ENCODE measurements around the gene URB1.
"Not testable (repeated sequence)": the region's sequence is repeated elsewhere in the genome, so short reads cannot be mapped to it uniquely, and the experiment has no call there.

Gene URB1

GRCh38 chr21:32411350-32412161 is 18.7 kb upstream of the URB1 start:
- DNase-seq: peak; percentile 59

DNA sequence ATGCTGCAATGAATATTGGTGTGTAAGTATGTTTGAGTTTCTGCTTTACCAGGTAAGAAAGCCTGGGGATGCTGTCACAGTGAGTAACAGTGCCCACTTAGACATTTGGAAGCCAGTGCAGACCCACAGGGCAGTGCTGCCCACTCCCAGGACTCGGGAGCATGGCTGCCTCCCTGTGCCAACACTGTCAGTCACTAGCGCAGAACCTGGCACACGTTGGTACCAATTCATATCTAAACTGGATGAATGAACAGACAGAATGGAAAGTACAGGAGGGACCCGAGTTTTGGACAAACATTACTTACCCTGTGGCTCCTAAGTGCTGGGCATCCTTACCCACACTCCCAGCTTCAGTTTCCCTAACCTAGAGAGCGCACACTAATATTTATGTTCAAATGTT is 18.1 kb upstream of the URB1 start:
- DNase-seq: no peak

DNA sequence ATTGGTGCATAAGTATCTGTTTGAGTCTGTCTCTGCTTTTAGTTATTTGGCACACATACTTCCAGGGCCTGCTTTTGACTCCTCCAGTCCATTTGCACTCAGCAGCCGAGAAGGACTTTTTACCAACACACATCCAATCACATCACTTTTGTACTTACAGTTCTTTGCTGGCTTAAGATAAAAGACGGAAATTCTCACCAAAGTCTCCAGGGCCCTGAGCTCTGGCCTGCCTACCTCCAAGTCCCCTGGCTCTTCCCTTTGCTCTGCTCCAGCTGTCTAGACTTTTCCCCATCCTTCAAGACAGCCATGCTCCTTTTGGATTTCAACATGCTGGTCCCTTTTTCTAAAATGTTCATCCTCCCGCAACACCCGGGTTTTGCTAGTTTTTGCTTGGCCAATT is 17.5 kb upstream of the URB1 start:
- DNase-seq: no peak

- no peak for DNase-seq
Observed at GRCh38 chr21:32406405-32406804, 13.6 kb upstream of the URB1 start.

- peak; percentile 55 for DNase-seq
Observed at GRCh38 chr21:32403201-32403777, 10.5 kb upstream of the URB1 start.

GRCh38 chr21:32393677-32394001 is 827 bp upstream of the URB1 start:
- DNase-seq: no peak

DNA sequence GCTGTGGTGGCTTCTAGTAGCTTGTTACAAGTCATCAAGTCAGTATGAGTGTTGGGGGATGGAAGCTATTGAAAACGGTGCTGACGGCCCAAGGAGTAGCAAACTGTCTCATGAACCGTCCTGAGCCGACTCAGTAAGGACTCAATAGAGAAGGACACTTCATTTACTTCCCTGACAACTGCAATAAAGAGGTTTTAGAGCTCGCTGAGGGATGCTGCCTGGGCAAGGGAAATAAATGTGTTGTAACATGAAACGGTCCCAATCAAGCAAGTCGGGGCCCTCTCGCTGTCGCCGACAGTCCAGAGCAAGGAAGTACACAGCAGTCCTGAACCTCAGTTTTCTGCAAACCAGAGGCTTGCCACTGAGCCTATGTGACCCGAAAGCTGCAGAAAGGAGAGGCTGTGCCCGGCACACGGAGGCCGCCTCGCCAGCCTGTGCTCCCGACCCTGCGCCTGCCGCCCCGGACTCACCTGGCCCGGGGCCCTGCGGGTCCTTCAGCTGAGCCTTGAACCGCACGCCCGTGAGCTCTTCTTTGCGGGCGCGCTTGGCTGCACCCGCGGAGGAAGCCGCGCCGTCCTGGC is 423 bp downstream of the URB1 start:
- no peak for DNase-seq

- DNase-seq: no peak
Observed at GRCh38 chr21:32391755-32392154, 1.1 kb downstream of the URB1 start.

DNA sequence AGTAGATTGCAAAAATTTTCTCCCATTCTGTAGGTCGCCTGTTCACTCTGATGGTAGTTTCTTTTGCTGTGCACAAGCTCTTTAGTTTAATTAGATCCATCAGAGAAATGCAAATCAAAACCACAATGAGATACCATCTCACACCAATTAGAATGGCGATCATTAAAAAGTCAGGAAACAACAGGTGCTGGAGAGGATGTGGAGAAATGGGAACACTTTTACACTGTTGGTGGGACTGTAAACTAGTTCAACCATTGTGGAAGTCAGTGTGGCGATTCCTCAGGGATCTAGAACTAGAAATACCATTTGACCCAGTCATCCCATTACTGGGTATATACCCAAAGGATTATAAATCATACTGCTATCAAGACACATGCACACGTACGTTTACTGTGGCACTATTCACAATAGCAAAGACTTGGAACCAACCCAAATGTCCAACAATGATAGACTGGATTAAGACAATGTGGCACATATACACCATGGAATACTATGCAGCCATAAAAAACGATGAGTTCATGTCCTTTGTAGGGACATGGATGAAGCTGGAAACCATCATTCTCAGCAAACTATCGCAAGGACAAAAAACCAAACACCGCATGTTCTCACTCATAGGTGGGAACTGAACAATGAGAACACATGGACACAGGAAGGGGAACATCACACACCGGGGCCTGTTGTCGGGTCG is 2.1 kb downstream of the URB1 start:
- DNase-seq: not testable (repeated sequence)

DNA sequence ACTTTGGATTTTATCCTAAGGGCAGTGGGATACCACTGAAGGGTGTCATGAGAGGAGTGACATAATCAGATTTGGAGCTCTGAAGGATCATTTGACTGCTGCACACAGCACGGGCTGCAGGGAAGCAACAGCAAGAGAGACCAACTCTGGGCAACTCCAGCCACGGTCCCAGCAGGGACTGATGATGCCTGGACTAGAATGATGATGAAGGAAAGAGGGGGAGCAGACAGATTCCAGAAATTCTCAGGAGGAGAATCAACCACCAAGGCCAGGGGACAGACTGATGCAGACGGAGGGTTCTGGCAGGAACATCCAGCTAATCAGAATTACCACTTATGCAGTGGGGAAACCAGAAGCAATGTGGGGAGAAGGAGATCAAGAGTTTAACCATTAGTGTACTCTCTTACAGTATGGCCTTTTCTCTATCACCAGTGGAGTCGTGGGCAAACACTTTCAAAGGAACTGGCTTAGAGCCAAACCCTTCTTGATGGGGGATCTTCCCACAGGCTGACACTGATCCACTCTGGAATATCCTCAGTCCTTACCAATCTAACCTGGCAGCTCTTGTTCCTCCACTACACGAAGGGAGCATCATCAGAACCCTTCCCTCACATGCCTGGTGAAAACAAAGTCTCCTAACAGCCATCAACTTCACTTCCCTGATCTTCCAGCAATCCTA is 3.3 kb downstream of the URB1 start:
- DNase-seq: peak; percentile 7

- DNase-seq: no peak
Observed at GRCh38 chr21:32388306-32388705, 4.5 kb downstream of the URB1 start.

GRCh38 chr21:32387151-32387550 is 5.7 kb downstream of the URB1 start:
- DNase-seq: no peak

- no peak for DNase-seq
Observed at GRCh38 chr21:32386195-32386870, 6.5 kb downstream of the URB1 start.

DNA sequence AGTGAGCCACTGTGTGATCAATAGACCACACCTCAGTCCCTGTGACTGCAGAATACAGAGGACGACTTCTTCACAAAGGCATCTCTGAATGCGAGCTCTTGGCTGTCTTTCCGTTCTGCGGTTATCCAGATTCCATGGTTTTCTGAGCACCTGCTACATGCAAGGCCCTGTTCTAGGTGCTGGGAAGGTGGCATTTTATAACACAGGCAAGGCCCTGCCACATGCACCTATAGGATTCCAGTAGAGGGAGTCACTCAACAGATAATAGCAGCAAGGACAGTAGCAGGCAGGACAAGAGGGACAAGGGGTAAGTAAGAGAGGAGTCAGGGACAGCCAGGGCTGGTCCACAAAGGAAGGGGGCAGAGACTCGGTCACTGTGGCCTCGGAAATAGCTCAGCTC is 9.0 kb downstream of the URB1 start:
- DNase-seq: no peak

DNA sequence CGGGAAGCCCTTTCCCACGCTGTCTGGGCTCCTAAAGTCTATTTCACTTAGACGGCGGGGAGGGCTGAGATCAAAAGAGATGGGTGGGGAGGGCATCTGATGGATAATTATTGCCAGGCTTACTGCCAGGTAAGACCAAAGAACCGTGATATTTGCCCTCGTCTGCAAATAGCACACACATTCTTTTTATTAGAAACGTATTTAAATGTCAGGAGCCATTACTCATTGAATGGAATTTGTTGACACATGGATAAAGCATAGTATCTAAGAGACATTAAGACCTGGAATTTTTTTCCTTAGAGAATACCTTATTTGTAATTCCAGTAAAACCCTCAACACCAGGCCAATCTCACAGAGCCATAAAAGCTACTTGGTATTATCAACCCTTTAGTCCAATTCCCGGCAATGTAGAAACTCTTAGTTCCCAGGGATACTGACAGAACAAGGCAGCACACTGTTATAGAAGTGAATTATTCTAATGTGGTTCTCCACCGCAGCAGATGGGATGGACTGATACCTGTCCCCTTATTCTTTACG is 10.6 kb downstream of the URB1 start:
- DNase-seq: peak; percentile 55

DNA sequence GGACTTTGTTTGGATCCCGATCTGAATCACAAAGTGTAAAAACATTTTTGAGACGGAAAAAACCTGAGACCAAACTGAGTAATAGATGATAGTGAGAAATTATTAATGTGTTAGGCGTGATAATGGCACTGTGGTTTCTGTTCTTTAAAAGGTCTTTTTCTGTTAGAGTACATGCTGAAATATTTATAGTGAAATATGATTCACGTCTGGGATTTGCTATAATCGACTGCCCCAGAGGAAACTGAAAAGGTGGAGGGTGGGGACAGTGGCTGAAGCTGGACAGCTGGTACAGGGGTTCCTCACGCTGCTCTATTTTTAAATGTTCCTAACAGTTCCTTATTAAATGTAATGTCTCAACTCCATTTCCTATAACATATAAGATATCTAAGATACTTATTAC is 11.2 kb downstream of the URB1 start:
- no peak for DNase-seq

- no peak for DNase-seq
Observed at GRCh38 chr21:32380940-32381339, 11.9 kb downstream of the URB1 start.

DNA sequence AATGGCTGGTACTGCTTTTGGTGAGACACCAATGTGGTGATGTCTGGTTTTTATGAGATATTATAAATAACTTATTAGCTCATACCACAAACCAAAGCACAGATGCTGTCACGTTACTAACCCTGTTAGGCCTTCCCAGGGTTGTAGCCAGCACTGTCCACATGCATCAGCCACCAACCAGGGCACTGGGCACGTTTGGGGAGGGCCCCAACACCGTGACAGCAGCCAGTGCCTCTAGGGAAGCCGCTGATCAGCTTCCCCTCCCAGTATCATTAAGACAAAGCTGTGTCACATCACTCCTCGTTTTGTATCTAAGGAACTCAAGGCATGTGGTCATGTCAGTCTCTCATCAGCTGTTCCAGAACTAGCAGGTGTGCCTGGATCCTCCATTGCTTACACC is 13.9 kb downstream of the URB1 start:
- DNase-seq: no peak

DNA sequence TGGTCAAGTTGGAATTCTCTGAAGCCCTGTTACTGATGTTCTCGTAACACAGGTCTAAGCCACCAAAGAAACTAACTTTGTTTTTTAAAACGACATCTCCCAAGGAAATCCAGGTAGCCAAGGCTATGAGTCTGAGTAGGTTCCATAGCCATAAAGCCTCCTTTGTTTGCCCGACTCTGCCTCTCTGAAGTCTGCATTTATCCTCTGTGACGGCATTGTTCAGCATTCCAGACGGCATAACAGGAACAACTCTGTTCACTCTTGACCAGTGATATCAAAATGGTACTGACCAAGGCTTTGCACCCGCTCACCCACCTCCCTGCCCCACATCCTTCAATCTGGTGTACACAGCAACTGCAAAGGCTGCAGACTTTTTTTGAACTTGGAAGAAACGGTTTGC is 14.8 kb downstream of the URB1 start:
- no peak for DNase-seq

DNA sequence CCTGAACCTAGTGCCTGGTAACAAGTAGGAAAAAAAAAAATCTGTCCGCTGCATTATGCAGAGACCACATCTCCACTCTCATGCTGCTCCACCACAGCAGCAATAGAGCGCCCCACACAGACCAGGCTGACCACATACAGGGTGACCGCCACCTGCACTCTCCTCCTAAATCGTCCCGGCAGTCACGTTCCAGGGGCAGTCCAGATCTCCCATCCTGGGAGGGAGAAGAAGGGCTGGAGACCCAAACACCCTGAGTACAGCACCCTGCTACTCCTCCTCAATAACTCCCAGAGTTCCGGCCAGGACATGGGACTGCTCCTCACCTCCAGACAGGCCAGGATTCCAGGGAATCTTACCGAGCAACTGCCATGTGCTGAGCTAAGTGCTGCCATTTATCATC is 15.3 kb downstream of the URB1 start:
- no peak for DNase-seq

GRCh38 chr21:32372755-32373154 is 20.1 kb downstream of the URB1 start:
- DNase-seq: no peak

- peak; percentile 72 for DNase-seq
Observed at GRCh38 chr21:32371913-32372314, 20.9 kb downstream of the URB1 start.

Measured in HCEC 1CT (cell line).